Measurements from ENCODE around the gene RPL36.
A peak's percentile ranks its signal among the peaks of the same experiment; 100 is the strongest.

The RPL36 gene

DNA sequence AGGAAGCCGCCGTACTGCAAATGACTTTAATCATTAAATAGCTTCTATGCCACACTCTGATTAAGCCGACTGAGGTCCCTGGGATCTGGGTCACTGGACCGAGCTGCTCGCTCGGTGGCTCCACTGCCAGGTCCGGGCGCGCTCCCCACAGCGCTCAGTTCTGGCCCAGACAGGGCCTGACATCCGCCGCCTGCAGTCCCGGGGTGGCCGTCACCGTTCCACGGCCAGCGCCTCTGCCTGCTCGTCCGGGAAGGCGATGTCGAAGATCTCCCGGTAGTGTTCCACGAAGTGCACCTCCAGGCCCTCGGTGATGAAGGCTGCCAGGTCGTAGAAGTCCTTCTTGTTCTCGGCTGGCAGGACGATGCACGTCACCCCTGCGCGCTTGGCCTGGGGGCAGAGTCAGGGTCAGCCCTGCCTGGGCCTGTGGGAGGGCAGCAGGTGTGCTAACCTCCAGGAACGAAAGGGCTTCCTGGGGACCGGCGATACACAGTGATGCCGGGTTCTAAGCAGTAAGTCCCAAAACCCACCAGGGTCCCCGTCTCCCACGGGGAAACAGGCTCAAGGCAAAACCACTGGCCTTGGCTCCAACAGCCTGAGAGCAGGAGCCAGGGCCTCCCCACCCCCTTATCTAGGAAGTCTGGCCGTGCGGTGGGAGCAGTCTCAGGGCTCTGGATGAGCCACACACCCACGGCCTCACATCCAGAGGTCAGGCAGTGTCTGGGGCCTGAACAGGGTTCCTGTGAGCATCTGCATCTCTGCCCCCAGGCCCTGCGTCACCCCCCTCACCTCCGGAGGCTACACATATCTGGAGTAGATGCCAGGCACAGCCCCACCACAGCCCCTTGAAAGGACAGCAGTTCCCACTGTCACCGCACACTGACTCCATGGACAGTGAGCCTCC, 2.0 kb downstream of the RPL36 start:
- Histone ChIP-seq H4K20me1 (ENCODE audit: insufficient read depth) (peaks cover 6% of the 10 kb centered on the region; the same call in 1 of the 2 replicates), H3K27ac (peak overlapping the region; percentile 15; the same call in 1 of the 2 replicates), H3K79me2 (ENCODE audit: insufficient read depth, low read depth) (peaks cover 36% of the 10 kb centered on the region)

DNA sequence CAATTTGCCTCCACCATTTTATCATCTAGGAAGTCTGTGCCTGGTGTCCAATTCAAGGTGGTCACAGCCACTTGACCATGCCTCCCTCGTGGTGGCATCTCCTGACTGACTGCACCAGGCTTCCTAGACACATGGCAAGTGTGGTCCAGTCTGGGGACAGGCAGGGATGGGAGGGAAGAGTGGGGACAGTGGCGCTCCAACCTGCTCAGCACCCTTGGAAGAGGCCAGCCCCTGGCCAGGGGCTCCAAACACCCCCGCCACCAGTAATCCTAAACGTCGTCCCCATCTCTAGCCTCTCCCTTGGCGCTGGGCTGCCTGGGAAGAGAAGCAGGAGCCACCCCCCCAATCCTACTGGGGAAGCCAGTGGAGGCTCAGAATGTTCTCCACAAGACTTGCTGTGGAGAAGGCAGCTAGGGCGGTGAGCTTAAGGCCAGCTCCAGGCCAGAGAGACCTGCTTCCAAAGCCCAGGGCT, 2.7 kb downstream of the RPL36 start:
- Histone ChIP-seq H3K4me3 (IDR thresholded peaks at IDR 0.05; ENCODE audit: insufficient read depth, low read depth, low read length) (no peak overlapping the region), H3K9ac (no peak overlapping the region), H3K79me2 (ENCODE audit: insufficient read depth, low read depth) (peaks cover 36% of the 10 kb centered on the region), H4K20me1 (ENCODE audit: insufficient read depth) (peaks cover 6% of the 10 kb centered on the region; the same call in 1 of the 2 replicates), H2AFZ (ENCODE audit: low read depth) (no peak overlapping the region), H3K27me3 (ENCODE audit: insufficient read depth, low read depth) (no peaks in the 10 kb centered on the region), H3K36me3 (ENCODE audit: insufficient read depth) (peaks cover 12% of the 10 kb centered on the region; the same call in 1 of the 2 replicates), H3K4me2 (no peak overlapping the region), H3K27ac (peak overlapping the region; percentile 15; the same call in 1 of the 2 replicates), H3K4me1 (ENCODE audit: low read depth, poor library complexity, severe bottlenecking) (peaks cover 4% of the 10 kb centered on the region)
- TF ChIP-seq, protein P1, sequence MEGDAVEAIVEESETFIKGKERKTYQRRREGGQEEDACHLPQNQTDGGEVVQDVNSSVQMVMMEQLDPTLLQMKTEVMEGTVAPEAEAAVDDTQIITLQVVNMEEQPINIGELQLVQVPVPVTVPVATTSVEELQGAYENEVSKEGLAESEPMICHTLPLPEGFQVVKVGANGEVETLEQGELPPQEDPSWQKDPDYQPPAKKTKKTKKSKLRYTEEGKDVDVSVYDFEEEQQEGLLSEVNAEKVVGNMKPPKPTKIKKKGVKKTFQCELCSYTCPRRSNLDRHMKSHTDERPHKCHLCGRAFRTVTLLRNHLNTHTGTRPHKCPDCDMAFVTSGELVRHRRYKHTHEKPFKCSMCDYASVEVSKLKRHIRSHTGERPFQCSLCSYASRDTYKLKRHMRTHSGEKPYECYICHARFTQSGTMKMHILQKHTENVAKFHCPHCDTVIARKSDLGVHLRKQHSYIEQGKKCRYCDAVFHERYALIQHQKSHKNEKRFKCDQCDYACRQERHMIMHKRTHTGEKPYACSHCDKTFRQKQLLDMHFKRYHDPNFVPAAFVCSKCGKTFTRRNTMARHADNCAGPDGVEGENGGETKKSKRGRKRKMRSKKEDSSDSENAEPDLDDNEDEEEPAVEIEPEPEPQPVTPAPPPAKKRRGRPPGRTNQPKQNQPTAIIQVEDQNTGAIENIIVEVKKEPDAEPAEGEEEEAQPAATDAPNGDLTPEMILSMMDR (conservative IDR thresholded peaks at IDR 0.05; ENCODE audit: low read depth, low read length) = no peak

More for the DNA sequence above, 2.0 kb downstream of the RPL36 start:
- H3K36me3 ChIP-seq (ENCODE audit: insufficient read depth) = peaks cover 12% of the 10 kb centered on the region; the same call in 1 of the 2 replicates
- H3K27me3 ChIP-seq (ENCODE audit: insufficient read depth, low read depth) = no peaks in the 10 kb centered on the region
- H3K9ac ChIP-seq = no peak overlapping the region
- H2AFZ ChIP-seq (ENCODE audit: low read depth) = no peak overlapping the region
- H3K4me3 ChIP-seq (IDR thresholded peaks at IDR 0.05; ENCODE audit: insufficient read depth, low read depth, low read length) = no peak overlapping the region
- H3K4me2 ChIP-seq = peak overlapping the region; percentile 26
- TF ChIP-seq, protein P1 (conservative IDR thresholded peaks at IDR 0.05; ENCODE audit: low read depth, low read length) = no peak
- peaks cover 4% of the 10 kb centered on the region for H3K4me1 ChIP-seq (ENCODE audit: low read depth, poor library complexity, severe bottlenecking)

DNA sequence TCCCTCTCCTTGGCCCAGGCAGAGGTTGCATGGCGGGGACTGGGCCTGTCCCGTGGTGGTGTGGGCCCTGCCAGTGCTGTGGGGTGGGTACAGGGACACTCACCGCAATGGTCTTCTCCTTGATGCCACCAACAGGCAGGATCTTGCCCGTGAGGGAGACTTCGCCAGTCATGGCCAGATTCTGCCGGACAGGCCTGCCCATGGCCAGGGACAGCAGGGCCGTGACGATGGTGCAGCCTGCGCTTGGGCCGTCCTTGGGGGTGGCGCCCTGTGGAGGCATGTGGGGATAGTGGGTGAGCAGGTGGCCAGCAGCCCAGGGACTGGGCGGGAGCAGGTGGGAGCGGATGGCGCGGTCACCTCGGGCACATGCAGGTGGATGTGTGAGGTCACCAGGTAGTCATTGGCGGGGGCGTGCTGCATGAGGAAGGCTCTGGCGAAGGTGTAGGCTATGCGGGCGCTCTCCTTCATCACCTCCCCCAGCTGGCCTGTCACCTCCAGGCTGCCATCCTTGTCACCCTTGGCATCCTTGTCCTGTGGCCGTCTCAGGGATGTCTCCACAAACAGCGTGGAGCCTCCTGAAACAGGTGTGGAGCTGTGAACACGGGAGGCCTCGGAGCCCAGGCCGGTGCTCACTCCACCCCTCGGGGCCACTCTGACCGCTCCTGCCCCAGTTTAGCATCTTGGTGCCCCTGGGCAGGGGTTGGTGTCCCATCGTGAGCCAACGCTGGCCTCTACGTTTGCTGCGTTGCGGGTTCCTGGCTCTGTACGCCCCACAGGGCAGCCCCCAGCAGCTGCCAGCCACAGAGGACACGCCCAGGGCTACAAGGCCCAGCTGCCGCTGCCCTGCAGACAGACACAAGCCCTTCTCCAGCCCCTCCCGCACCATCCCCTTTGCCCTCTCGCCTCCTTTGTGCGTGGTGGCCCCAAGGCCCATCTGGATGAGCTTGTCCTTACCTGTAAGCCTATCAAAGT, 3.4 kb downstream of the RPL36 start:
- Histone ChIP-seq H3K79me2 (ENCODE audit: insufficient read depth, low read depth) (peaks cover 36% of the 10 kb centered on the region), H3K4me3 (IDR thresholded peaks at IDR 0.05; ENCODE audit: insufficient read depth, low read depth, low read length) (no peak overlapping the region), H3K27me3 (ENCODE audit: insufficient read depth, low read depth) (no peaks in the 10 kb centered on the region), H3K4me2 (no peak overlapping the region), H3K36me3 (ENCODE audit: insufficient read depth) (peaks cover 12% of the 10 kb centered on the region; the same call in 1 of the 2 replicates), H2AFZ (ENCODE audit: low read depth) (no peak overlapping the region), H3K27ac (no peak overlapping the region; the same call in 1 of the 2 replicates), H3K4me1 (ENCODE audit: low read depth, poor library complexity, severe bottlenecking) (peaks cover 4% of the 10 kb centered on the region), H3K9ac (no peak overlapping the region), H4K20me1 (ENCODE audit: insufficient read depth) (peaks cover 6% of the 10 kb centered on the region; the same call in 1 of the 2 replicates)
- TF ChIP-seq, protein P1 (conservative IDR thresholded peaks at IDR 0.05; ENCODE audit: low read depth, low read length) = no peak
